ENCODE data around the gene H19. TPM values are rescaled to one million over a fixed set of nuclear protein-coding genes. Genes with fewer than 3 reads are reported as not detected.

The H19 gene
- 10 to 100 TPM in 2 of 4 donors, 1 to 10 TPM in 2; 2.5 to 34.7 (median 11.8) TPM for total RNA-seq

DNA sequence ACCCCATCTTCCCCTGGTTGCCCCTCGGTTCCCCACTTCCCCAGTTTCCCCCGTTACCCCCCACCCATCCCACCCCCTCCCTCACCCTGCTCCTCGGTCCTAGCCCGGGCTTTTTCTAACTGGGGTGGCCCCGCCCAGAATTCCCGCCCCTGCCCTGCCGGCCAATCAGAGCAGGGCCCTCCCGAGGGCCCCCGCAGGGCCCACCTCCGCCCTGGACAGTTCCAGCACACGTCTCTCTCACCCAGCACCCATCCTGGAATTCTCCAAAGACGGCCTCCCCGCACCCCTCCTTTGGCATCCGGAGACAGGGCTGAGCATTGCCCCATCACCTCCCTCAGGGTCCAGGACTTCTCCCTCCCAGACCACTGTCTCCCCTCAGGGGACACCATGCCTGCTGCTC lies at the start of gene H19:
TSS of gene H19 (minus strand) at position 88 of the 400 bp plus-strand sequence.
- Histone ChIP-seq H3K9me3 (no peaks in the 10 kb centered on the region), H3K27ac (no peak within 1 kb of the TSS), H3K4me3 (no peak within 1 kb of the TSS), H3K4me1 (no peaks in the 10 kb centered on the region), H3K27me3 (no peaks in the 10 kb centered on the region), H3K36me3 (no peaks in the 10 kb centered on the region)
- TF ChIP-seq CTCF (IDR thresholded peaks at IDR 0.05) (no peak), POLR2A (IDR thresholded peaks at IDR 0.05) (no peak)
- DNase-seq = no peak

- no peak for TF ChIP-seq CTCF (IDR thresholded peaks at IDR 0.05)
- no peak for TF ChIP-seq POLR2A (IDR thresholded peaks at IDR 0.05)
- H3K27me3 ChIP-seq = peaks cover 0 to 1% of the 10 kb centered on the region in 2 donors
- no peaks in the 10 kb centered on the region for H3K36me3 ChIP-seq
- no peak for DNase-seq
- H3K4me3 ChIP-seq = no peak overlapping the region
- H3K4me1 ChIP-seq = no peaks in the 10 kb centered on the region
- H3K9me3 ChIP-seq = no peaks in the 10 kb centered on the region
- H3K27ac ChIP-seq = no peak overlapping the region
Observed at GRCh38 chr11:2041963-2042362, 44.3 kb upstream of the H19 start.

- Histone ChIP-seq H3K36me3 (no peaks in the 10 kb centered on the region), H3K27ac (no peak overlapping the region), H3K4me1 (no peaks in the 10 kb centered on the region), H3K4me3 (no peak overlapping the region), H3K27me3 (no peaks in the 10 kb centered on the region), H3K9me3 (no peaks in the 10 kb centered on the region)
- no peak for TF ChIP-seq POLR2A (IDR thresholded peaks at IDR 0.05)
- TF ChIP-seq CTCF (IDR thresholded peaks at IDR 0.05) = no peak
- DNase-seq = no peak
Observed at GRCh38 chr11:2041153-2041552, 43.5 kb upstream of the H19 start.

DNA sequence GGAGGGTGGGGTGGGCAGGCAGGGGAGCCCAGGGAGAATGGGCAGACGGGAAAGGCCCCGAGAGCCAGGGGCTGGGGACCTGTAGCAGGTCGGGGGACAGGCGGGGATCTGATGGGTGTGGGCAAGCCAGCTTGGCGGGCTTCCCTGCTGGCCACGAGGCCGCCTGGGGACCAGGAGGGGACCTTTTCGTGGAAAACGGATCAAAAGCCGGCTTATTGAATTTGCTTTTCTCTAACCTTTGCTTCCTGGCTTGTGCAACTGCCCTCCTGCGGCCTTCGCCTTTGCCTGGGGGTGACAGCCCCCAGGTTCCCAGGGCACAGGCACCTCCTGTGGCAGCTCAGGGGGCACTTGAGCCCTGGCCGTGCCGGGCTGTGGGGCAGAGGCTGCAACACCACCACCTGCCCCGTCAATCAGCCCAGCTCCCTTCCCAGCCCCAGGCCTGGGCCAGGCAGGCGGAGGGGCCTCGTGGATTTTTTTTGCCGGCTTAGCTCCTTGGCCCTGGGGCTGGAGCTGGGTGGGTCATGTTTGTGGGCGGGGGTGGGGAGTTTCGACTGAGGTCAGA lies 41.6 kb upstream of the H19 start:
- Histone ChIP-seq H3K9me3 (no peaks in the 10 kb centered on the region), H3K36me3 (no peaks in the 10 kb centered on the region), H3K27me3 (no peaks in the 10 kb centered on the region), H3K4me3 (no peak overlapping the region), H3K4me1 (no peaks in the 10 kb centered on the region), H3K27ac (no peak overlapping the region)
- DNase-seq = no peak
- TF ChIP-seq CTCF (IDR thresholded peaks at IDR 0.05) (no peak), POLR2A (IDR thresholded peaks at IDR 0.05) (no peak)

GRCh38 chr11:2036863-2037486 lies 39.3 kb upstream of the H19 start:
- H3K36me3 ChIP-seq = no peaks in the 10 kb centered on the region
- H3K4me1 ChIP-seq = no peaks in the 10 kb centered on the region

More at GRCh38 chr11:2036863-2037486, 39.3 kb upstream of the H19 start:
- H3K9me3 ChIP-seq = no peaks in the 10 kb centered on the region
- no peak overlapping the region for H3K4me3 ChIP-seq
- no peaks in the 10 kb centered on the region for H3K27me3 ChIP-seq
- no peak overlapping the region for H3K27ac ChIP-seq
- no peak for DNase-seq
- TF ChIP-seq POLR2A (IDR thresholded peaks at IDR 0.05) = no peak
- TF ChIP-seq CTCF (IDR thresholded peaks at IDR 0.05) = no peak
